Endothelial cell of umbilical vein (primary cell): Measurements from ENCODE around the gene FUT4.

Experiments
- CTCF ChIP-seq, 2 donors: IDR thresholded peaks; 1 replicate in 1 of 2; 2 replicates in 1 of 2; pipeline ENCODE4 v1.5.1; 2011; ENCODE audit warnings: low read length in 2 of 2, mild to moderate bottlenecking in 2 of 2, moderate library complexity in 2 of 2, control low read depth in 1 of 2, inconsistent platforms in 1 of 2, low read depth in 1 of 2; ENCODE audit not compliant: insufficient read depth in 1 of 2; ENCODE audit errors: extremely low read depth in 1 of 2
- EZH2 ChIP-seq: IDR thresholded peaks from 2 replicates; pipeline ENCODE4 v1.6.1; 2012; ENCODE audit warnings: borderline replicate concordance, low read depth, mild to moderate bottlenecking, moderate library complexity, low read length, inconsistent platforms; ENCODE audit not compliant: severe bottlenecking
- FOS ChIP-seq: IDR thresholded peaks from 2 replicates; pipeline ENCODE4 v1.6.1; 2011; ENCODE audit warnings: mild to moderate bottlenecking, low read length, moderate library complexity, borderline replicate concordance; ENCODE audit not compliant: insufficient read depth
- GATA2 ChIP-seq: IDR thresholded peaks from 2 replicates; pipeline ENCODE4 v1.7.0; 2011; ENCODE audit warnings: low read depth, mild to moderate bottlenecking, moderate library complexity, mixed read lengths, low read length; ENCODE audit not compliant: insufficient read length, insufficient read depth
- JUN ChIP-seq: IDR thresholded peaks from 2 replicates; pipeline ENCODE4 v1.6.1; 2011; ENCODE audit warnings: borderline replicate concordance, low read depth; ENCODE audit not compliant: insufficient read length, insufficient read depth
- MAX ChIP-seq: IDR thresholded peaks from 2 replicates; pipeline ENCODE4 v1.6.1; 2011; ENCODE audit not compliant: insufficient read depth, insufficient read length
- MYC ChIP-seq: IDR thresholded peaks from one replicate; pipeline ENCODE4 v1.6.1; 2011; ENCODE audit warnings: mild to moderate bottlenecking, low read depth, low read length
- POLR2A ChIP-seq: IDR thresholded peaks from 2 replicates; pipeline ENCODE4 v1.6.1; 2012; ENCODE audit warnings: low read depth, mild to moderate bottlenecking, control low read depth, low read length
- POLR2AphosphoS5 ChIP-seq: IDR thresholded peaks from 2 replicates; pipeline ENCODE4 v1.6.1; 2012; ENCODE audit warnings: low read depth, mild to moderate bottlenecking, control low read depth, low read length, moderate library complexity; ENCODE audit not compliant: insufficient read depth

- TF ChIP-seq CTCF (IDR thresholded peaks at IDR 0.05; ENCODE audit: extremely low read depth in 1 of 2, insufficient read depth in 1 of 2, low read depth in 1 of 2, low read length in 2 of 2): no peak
- no peak for TF ChIP-seq EZH2
- TF ChIP-seq FOS: no peak
- TF ChIP-seq POLR2AphosphoS5: no peak
- TF ChIP-seq JUN: no peak
- no peak for TF ChIP-seq POLR2A
- TF ChIP-seq MAX: no peak
- no peak for TF ChIP-seq MYC
- no peak for TF ChIP-seq GATA2
These were observed 30.7 kb downstream of the FUT4 start for GRCh38 chr11:94574193-94574961.
